Left lobe of liver (tissue), 2 donors: ENCODE results near the gene RPS8. TPM values are rescaled to one million over a fixed set of nuclear protein-coding genes. Genes with fewer than 3 reads are reported as not detected.
"Not testable (repeated sequence)": the region's sequence is repeated elsewhere in the genome, so short reads cannot be mapped to it uniquely, and the experiment has no call there.

Experiments
- ATAC-seq: fragments of 200-7000 bp; cut with Tn5 transposase; one replicate; pipeline ENCODE4 v1.9.1; 2020; ENCODE audit warnings: mild to moderate bottlenecking, moderate library complexity
- DNase-seq: peaks from one replicate; pipeline ENCODE4 v3.0.0-alpha.2; 2020; ENCODE audit warnings: low spot score
- total RNA-seq: library from RNA; stranded (reverse); gene quantifications from one replicate; pipeline ENCODE4 v1.2.1, GENCODE V29; 2021
- donor health status: DM: no; HTN: no; CAD: no; lungs with moderate emphysema.
- donor health status: DM: no; HTN: yes; CAD: no.

The RPS8 gene
- total RNA-seq, 1 donor from 2014 or later, result 471 TPM

DNA sequence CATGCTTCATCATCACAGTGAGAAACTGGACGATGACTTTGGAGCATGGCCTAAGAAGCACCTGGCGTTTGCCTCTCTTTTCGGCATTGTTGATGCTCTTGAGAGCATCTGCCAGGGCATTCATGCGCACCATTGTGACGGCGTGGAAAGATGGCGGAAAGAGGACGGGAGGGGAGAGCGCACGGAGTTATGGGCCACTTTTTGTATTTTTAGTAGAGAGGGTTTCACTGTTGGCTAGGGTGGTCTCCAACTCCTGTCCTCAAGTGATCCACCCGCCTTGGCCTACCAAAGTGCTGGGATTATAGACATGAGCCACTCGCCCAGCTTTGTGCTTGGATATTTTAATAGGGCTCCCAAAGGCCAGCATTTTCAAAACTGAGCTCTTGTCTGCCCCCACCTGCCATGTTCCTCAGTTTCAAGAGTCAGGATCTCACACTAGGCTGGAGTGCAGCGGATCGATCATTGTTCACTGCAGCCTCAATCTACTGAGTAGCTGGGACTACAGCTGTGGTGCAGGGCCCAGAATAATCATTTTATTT lies 5.3 kb downstream of the RPS8 start:
- no peak for ATAC-seq
- DNase-seq, result no peak

DNA sequence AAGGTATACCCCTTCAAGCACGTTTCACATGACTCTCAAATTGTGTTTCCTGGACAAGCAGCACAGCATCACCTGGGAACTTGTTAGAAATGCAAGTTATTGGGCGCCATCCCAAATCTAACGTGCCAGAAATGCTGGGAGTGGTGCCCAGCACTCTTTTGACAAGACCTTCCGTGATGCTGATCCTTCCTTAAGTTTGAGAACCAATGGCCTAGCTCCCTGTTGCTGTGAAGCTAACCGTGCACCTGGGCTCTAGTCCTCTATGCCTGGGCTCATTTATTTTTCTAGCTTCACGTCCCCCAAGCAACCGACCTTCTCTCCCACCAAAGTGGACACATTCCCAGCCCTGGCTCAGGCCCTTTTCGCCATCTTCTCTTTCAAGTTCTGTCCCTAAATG lies 8.4 kb downstream of the RPS8 start:
- ATAC-seq (peak; percentile 8), DNase-seq (no peak)

- DNase-seq, result no peak
- peak; percentile 23 for ATAC-seq
Measured at GRCh38 chr1:44784094-44785028, 9.0 kb downstream of the RPS8 start.

- DNase-seq, result no peak
- no peak for ATAC-seq
Measured at GRCh38 chr1:44785029-44785380, 9.7 kb downstream of the RPS8 start.

DNA sequence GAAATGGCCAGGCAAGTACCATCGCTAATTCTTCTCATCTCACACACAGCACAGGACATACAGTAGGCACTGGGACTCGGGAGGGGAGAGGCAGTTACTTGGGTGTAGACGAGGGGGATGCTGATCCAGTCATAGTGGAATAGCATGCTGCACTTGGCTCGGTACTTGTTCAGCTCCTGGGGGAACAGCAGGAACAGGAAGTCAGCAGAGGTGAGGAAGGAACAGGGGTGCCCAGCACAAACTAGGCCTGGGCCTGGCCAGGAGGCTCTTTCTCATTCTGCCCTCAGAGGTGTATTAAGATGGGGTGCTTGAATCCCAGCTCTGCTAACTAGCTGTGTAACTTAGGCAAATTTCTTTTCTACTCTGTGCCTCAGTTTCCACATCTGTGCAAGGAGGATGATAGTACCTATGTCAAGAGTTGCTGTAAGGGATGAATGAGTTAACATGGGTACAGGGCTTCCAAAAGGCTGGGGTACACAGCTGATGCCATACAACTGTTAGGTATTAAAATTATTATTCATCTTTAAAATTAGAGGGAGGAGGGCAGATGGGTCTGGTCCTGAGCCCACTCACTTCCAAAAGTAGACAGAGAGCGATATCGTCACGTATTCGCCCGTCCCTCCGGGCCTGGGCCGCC lies 10.3 kb downstream of the RPS8 start:
- DNase-seq (no peak), ATAC-seq (no peak)

- DNase-seq, result no peak
- peak; percentile 81 for ATAC-seq
Measured at GRCh38 chr1:44786138-44786840, 10.9 kb downstream of the RPS8 start.

DNA sequence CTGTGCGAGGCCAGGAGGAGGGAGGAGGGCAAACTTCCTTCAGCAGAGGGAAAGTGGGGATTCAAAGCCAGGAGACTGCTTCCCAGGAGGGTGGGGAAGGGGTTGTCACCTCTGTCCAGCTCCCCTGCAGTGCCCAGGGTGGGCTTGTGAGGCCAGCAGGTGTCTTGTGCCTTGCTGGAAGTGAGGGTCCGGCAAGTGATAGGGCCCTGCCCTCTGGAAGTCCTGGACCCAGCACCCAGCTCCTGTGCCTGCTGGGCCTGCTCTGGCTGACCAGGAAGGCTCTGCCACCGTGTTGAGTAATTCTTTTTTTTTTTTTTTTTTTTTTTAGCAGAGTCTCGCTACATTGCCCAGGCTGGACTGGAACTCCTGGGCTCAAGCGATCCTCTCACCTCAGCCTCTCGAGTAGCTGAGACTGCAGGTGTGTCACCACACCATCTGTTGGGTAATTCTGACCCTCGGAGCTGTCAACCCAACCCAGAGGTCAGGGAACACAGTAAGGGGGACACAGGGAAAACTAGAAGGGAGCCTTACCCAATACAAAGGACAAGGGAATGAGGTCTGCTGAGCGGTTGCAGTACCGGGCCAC lies 11.6 kb downstream of the RPS8 start:
- ATAC-seq (no peak), DNase-seq (no peak)

GRCh38 chr1:44787506-44787905 lies 12.2 kb downstream of the RPS8 start:
- no peak for ATAC-seq
- DNase-seq, result no peak

- DNase-seq (no peak), ATAC-seq (no peak)
Measured at GRCh38 chr1:44788120-44788860, 12.9 kb downstream of the RPS8 start, which contains the start of gene BEST4. Gene BEST4 (minus strand): TSS chr1:44788170. CDS start chr1:44787705, 465 bp downstream.

DNA sequence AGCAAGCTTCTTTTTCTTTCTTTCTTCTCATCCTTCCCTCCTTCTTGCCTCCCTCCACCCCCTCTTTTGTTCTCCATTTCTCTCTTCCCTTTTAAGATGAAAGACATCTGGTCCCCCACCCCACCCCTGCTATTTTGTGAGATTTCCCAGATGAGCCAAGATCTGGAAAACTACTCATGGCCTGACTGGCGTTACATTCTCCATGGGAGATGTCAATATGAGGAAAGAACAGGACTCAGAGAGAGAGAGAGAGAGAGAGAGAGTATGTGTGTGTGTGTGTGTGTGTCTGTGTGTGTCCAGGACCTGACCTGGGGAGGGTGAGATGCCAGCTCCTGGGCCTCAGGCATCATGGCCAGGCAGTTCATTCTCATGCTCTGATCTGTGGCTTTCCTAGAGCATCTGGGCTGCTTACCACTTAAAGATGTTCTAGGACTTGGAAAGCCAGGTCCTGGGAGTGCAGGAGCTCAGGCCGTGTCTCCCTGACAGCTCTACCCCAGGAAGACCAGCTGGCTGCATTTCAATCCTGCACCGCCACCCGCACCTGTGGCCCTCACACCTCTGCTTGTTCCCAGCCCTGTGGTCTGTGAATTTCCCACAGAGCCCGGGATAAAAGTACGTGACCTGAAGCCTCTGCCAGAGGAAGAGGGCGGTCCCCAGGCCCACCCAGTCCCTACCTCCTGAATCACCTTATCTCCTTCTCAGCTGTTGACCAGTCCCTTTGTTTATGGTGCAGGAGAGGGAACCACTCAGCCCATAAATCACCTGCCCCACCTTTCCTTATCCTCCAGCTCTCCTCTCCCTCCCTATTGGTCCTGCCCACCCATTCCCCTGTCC lies 15.8 kb downstream of the RPS8 start:
- DNase-seq, result no peak
- ATAC-seq, result no peak

GRCh38 chr1:44792736-44793502 lies 17.6 kb downstream of the RPS8 start:
- ATAC-seq, result no peak
- DNase-seq, result peak; percentile 34

DNA sequence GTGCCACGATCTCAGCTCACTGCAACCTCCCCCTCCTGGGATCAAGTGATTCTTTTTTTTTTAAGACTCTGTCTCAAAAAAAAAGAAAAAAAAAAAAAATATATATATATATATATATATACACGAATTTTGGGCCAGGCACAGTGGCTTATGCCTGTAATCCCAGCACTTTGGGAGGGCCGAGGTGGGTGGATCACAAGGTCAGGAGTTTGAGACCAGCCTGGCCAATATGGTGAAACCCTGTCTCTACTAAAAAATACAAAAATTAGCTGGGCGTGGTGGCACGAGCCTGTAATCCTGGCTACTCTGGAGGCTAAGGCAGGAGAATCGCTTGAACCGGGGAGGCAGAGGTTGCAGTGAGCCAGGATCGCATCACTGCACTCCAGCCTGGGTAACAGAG lies 22.5 kb downstream of the RPS8 start:
- not testable (repeated sequence) for DNase-seq, ATAC-seq

GRCh38 chr1:44798481-44799365 lies 23.4 kb downstream of the RPS8 start:
- ATAC-seq (no peak), DNase-seq (no peak)

- peak; percentile 94 for ATAC-seq
Measured at GRCh38 chr1:44799770-44800584, 24.6 kb downstream of the RPS8 start, which contains the start of gene PLK3. Gene PLK3 (plus strand): TSS chr1:44800377. CDS start chr1:44800464, 87 bp downstream.

DNA sequence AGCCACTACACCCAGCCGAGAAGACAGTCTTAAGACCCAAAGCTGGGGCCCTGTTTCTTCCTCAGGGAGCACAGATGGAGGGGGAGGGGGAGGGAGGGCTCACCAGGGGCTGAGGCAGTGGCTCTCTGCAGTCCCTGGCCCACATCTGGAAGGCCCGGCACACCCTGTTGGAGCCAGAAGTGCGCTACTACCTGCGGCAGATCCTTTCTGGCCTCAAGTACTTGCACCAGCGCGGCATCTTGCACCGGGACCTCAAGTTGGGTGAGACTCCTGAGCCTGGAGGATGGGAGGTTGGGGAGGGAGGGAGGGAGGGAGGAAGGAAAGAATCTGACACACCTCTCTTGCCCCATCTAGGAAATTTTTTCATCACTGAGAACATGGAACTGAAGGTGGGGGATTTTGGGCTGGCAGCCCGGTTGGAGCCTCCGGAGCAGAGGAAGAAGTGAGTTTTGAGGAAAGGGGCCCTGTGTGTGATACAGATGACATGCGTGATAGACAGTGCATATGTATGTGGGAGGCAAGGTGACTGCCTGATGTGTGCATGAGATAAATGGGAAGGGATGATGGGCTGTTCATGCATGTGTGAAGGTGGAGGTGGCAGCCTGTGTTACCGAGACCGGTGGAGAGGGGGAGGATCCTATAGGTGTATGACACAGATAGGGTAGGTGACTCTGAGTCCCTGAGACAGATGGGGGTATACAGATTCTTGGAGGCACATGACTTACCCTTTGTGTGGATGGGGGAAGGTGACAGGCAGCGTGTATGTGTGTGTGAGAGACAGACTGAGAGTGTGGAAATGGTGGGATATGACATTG lies 26.4 kb downstream of the RPS8 start:
- no peak for DNase-seq
- ATAC-seq, result no peak

More at GRCh38 chr1:44799770-44800584, 24.6 kb downstream of the RPS8 start, which contains the start of gene PLK3:
- peak; percentile 98 for DNase-seq
